ENCODE measurements around the gene TNPO3.
"Not testable (repeated sequence)": the region's sequence is repeated elsewhere in the genome, so short reads cannot be mapped to it uniquely, and the experiment has no call there.

Gene TNPO3

GRCh38 chr7:128944487-128945236 lies 110.2 kb downstream of the TNPO3 start:
- Histone ChIP-seq H3K27me3 (peaks cover 0 to 18% of the 10 kb centered on the region in 2 donors), H3K36me3 (peaks cover 0 to 5% (median 0%) of the 10 kb centered on the region in 3 donors), H3K4me3 (no peak overlapping the region), H3K9me3 (no peaks in the 10 kb centered on the region), H3K4me1 (no peaks in the 10 kb centered on the region), H3K27ac (no peak overlapping the region)
- no peak for TF ChIP-seq CTCF (IDR thresholded peaks at IDR 0.05)
- DNase-seq = no peak
- intact Hi-C loops (cut with DNase I; ENCODE audit: low total_unique reads) = no loop called here

- intact Hi-C loops (cut with DNase I; ENCODE audit: low total_unique reads); H3K27ac ChIP-seq; H3K9me3 ChIP-seq; H3K36me3 ChIP-seq; H3K4me3 ChIP-seq; DNase-seq: not testable (repeated sequence)
- peaks cover 0 to 13% (median 9%) of the 10 kb centered on the region in 4 donors for H3K4me1 ChIP-seq
- peaks cover 0 to 31% of the 10 kb centered on the region in 2 donors for H3K27me3 ChIP-seq
Measured at GRCh38 chr7:128943251-128943650, 111.7 kb downstream of the TNPO3 start.

- no peak overlapping the region for H3K4me3 ChIP-seq
- peaks cover 0 to 38% of the 10 kb centered on the region in 2 donors for H3K27me3 ChIP-seq
- no peak for TF ChIP-seq CTCF (IDR thresholded peaks at IDR 0.05)
- intact Hi-C loops (cut with DNase I; ENCODE audit: low total_unique reads) = no loop called here
- peaks cover 0 to 25% (median 19%) of the 10 kb centered on the region in 4 donors for H3K4me1 ChIP-seq
- no peaks in the 10 kb centered on the region for H3K9me3 ChIP-seq
- no peak overlapping the region for H3K27ac ChIP-seq
- no peaks in the 10 kb centered on the region for H3K36me3 ChIP-seq
- DNase-seq = no peak
Measured at GRCh38 chr7:128941946-128942526, 112.9 kb downstream of the TNPO3 start.

- peaks cover 0 to 41% of the 10 kb centered on the region in 2 donors for H3K27me3 ChIP-seq
- intact Hi-C loops (cut with DNase I; ENCODE audit: low total_unique reads) = no loop called here
- no peak for DNase-seq
- no peaks in the 10 kb centered on the region for H3K9me3 ChIP-seq
- no peak overlapping the region for H3K27ac ChIP-seq
- H3K4me1 ChIP-seq = peaks cover 0 to 25% (median 19%) of the 10 kb centered on the region in 4 donors
- H3K4me3 ChIP-seq = no peak overlapping the region
- no peak for TF ChIP-seq CTCF (IDR thresholded peaks at IDR 0.05)
- no peaks in the 10 kb centered on the region for H3K36me3 ChIP-seq
Measured at GRCh38 chr7:128941323-128941890, 113.5 kb downstream of the TNPO3 start.

- DNase-seq = peak in 1 of 2 donors; percentile 66
- Histone ChIP-seq H3K4me1 (peaks cover 0 to 25% (median 19%) of the 10 kb centered on the region in 4 donors), H3K36me3 (no peaks in the 10 kb centered on the region), H3K27me3 (peaks cover 0 to 41% of the 10 kb centered on the region in 2 donors), H3K4me3 (no peak overlapping the region), H3K27ac (no peak overlapping the region), H3K9me3 (no peaks in the 10 kb centered on the region)
- no peak for TF ChIP-seq CTCF (IDR thresholded peaks at IDR 0.05)
- intact Hi-C loops (cut with DNase I; ENCODE audit: low total_unique reads) = no loop called here
Measured at GRCh38 chr7:128940494-128941322, 114.2 kb downstream of the TNPO3 start.

All from tibial artery (tissue), 4 donors.